Panc1 (cell line): ENCODE results near the gene SETD2.
A peak's percentile ranks its signal among the peaks of the same experiment; 100 is the strongest.

Experiments
- CTCF ChIP-seq: fragments of 450-650 bp; IDR thresholded peaks from 2 replicates; pipeline ENCODE4 v1.5.1; 2017; ENCODE audit warnings: mild to moderate bottlenecking
- POLR2AphosphoS5 ChIP-seq: IDR thresholded peaks from 2 replicates; pipeline ENCODE4 v1.6.1; 2012; ENCODE audit warnings: mild to moderate bottlenecking, low read depth, low read length, moderate library complexity
- REST ChIP-seq, 2 experiments: IDR thresholded peaks; 2 replicates each; pipeline ENCODE4 v1.6.1; 2011 to 2012; ENCODE audit warnings: low read depth in 2 of 2, control low read depth in 1 of 2, low read length in 1 of 2, mild to moderate bottlenecking in 1 of 2, moderate library complexity in 1 of 2; ENCODE audit not compliant: insufficient read depth in 1 of 2
- SIN3A ChIP-seq: IDR thresholded peaks from 2 replicates; pipeline ENCODE4 v1.6.1; 2012; ENCODE audit warnings: low read depth, mild to moderate bottlenecking, low read length, moderate library complexity, borderline replicate concordance; ENCODE audit not compliant: insufficient read depth
- TCF7L2 ChIP-seq: IDR thresholded peaks from 2 replicates; pipeline ENCODE4 v1.6.1; 2011; ENCODE audit warnings: mild to moderate bottlenecking, low read depth, low read length, inconsistent platforms

- no peak for TF ChIP-seq CTCF
- TF ChIP-seq TCF7L2, result no peak
- TF ChIP-seq REST (IDR thresholded peaks at IDR 0.05; ENCODE audit: insufficient read depth in 1 of 2, low read depth in 2 of 2, low read length in 1 of 2), result no peak
- peak; percentile 78 for TF ChIP-seq POLR2AphosphoS5
- no peak; the same call in 1 of the 2 replicates for TF ChIP-seq SIN3A
These were observed 187.4 kb downstream of the SETD2 start, which contains the start of gene CCDC12 for GRCh38 chr3:46976326-46977190.
